T-helper 2 cell treated with Interferon-gamma antibody and Interleukin-4, amounts not matched to agents 100 ng/mL and 5 ng/mL, for 36 hours (primary cell): ENCODE results near the gene ANGPTL2. TPM values are rescaled to one million over a fixed set of nuclear protein-coding genes. Genes with fewer than 3 reads are reported as not detected.
"Not testable (repeated sequence)": the region's sequence is repeated elsewhere in the genome, so short reads cannot be mapped to it uniquely, and the experiment has no call there.

Experiments used
- intact Hi-C: fragments of 100-400 bp; cut with micrococcal nuclease; formaldehyde crosslinking; loops from one replicate; pipeline ENCODE4 v1.15.1; 2023
- total RNA-seq: library from RNA; stranded (reverse); gene quantifications from 2 replicates; pipeline ENCODE4 v1.2.3, GENCODE V29; 2022

Gene ANGPTL2
- not detected in 2 replicates for total RNA-seq

GRCh38 chr9:127122176-127123063 lies at the start of gene ANGPTL2:
Gene ANGPTL2, minus strand, starts transcription at chr9:127122635. Its CDS starts 13,904 bp downstream, at chr9:127108731.
- intact Hi-C loops = no loop called here

GRCh38 chr9:127171348-127171747 lies 48.9 kb upstream of the ANGPTL2 start:
- intact Hi-C loops = not testable (repeated sequence)

GRCh38 chr9:127170652-127171051 lies 48.2 kb upstream of the ANGPTL2 start:
- intact Hi-C loops = no loop called here

- intact Hi-C loops = no loop called here
Measured at GRCh38 chr9:127170103-127170502, 47.7 kb upstream of the ANGPTL2 start.

GRCh38 chr9:127169575-127169883 lies 47.1 kb upstream of the ANGPTL2 start:
- intact Hi-C loops = no loop called here

GRCh38 chr9:127168756-127169574 lies 46.5 kb upstream of the ANGPTL2 start:
- intact Hi-C loops = no loop called here

- intact Hi-C loops = no loop called here
Measured at GRCh38 chr9:127167560-127168326, 45.3 kb upstream of the ANGPTL2 start.

GRCh38 chr9:127166651-127167524 lies 44.5 kb upstream of the ANGPTL2 start:
- intact Hi-C loops = no loop called here

GRCh38 chr9:127166111-127166510 lies 43.7 kb upstream of the ANGPTL2 start:
- intact Hi-C loops = no loop called here

- intact Hi-C loops = no loop called here
Measured at GRCh38 chr9:127165116-127165515, 42.7 kb upstream of the ANGPTL2 start.

GRCh38 chr9:127163409-127163808 lies 41.0 kb upstream of the ANGPTL2 start:
- intact Hi-C loops = no loop called here

GRCh38 chr9:127162864-127163365 lies 40.5 kb upstream of the ANGPTL2 start:
- intact Hi-C loops = no loop called here

GRCh38 chr9:127162046-127162863 lies 39.8 kb upstream of the ANGPTL2 start:
- intact Hi-C loops = no loop called here

- intact Hi-C loops = no loop called here
Measured at GRCh38 chr9:127161081-127161624, 38.7 kb upstream of the ANGPTL2 start.

GRCh38 chr9:127159949-127160610 lies 37.6 kb upstream of the ANGPTL2 start:
- intact Hi-C loops = no loop called here

GRCh38 chr9:127159325-127159801 lies 36.9 kb upstream of the ANGPTL2 start:
- intact Hi-C loops = no loop called here

GRCh38 chr9:127158786-127159324 lies 36.4 kb upstream of the ANGPTL2 start:
- intact Hi-C loops = no loop called here

GRCh38 chr9:127155314-127155960 lies 33.0 kb upstream of the ANGPTL2 start:
- intact Hi-C loops = no loop called here
